ENCODE data around the gene HCRTR1. TPM values are rescaled to one million over a fixed set of nuclear protein-coding genes. Genes with fewer than 3 reads are reported as not detected.

The HCRTR1 gene
- total and polyA plus RNA-seq, 2 of the 8 experiments (the other 6 are each of a cell fraction or from before 2014, with no cell fraction given) = 0.35 to 0.39 TPM

DNA sequence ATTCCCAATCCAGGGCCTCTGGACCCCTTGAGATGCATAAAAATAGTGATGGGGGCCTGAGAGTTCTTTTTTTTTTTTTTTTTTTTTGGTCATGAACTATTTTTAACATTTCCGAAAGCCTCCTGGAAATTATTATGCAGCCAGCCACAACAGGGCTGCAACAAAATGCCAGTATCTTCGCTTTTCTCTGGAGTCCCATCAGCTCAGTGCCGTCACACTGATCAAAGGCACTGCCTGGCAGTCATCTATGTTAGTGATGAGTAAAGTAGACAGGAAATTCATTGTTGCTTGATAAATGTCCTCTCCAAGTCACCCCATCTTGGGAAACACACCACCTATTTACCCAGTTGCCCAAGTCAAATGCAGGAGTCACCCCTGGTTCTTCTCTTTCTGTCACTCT, 42.4 kb downstream of the HCRTR1 start (continued):
- TF ChIP-seq NANOG (IDR thresholded peaks at IDR 0.05; ENCODE audit: insufficient read depth, low read depth, low read length, poor library complexity, severe bottlenecking) (no peak), CEBPB (IDR thresholded peaks at IDR 0.05; ENCODE audit: low read depth, low read length) (no peak), SP1 (IDR thresholded peaks at IDR 0.05; ENCODE audit: low read depth, low read length) (no peak), SP2 (IDR thresholded peaks at IDR 0.05; ENCODE audit: low read length) (no peak), FOSL1 (IDR thresholded peaks at IDR 0.05; ENCODE audit: insufficient read depth, low read depth, low read length) (no peak)
- TF ChIP-seq, protein P1, sequence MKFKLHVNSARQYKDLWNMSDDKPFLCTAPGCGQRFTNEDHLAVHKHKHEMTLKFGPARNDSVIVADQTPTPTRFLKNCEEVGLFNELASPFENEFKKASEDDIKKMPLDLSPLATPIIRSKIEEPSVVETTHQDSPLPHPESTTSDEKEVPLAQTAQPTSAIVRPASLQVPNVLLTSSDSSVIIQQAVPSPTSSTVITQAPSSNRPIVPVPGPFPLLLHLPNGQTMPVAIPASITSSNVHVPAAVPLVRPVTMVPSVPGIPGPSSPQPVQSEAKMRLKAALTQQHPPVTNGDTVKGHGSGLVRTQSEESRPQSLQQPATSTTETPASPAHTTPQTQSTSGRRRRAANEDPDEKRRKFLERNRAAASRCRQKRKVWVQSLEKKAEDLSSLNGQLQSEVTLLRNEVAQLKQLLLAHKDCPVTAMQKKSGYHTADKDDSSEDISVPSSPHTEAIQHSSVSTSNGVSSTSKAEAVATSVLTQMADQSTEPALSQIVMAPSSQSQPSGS (IDR thresholded peaks at IDR 0.05; ENCODE audit: low read length) = no peak
